GM19099 (cell line): Measurements from ENCODE around the gene PCDH17.

Experiments
- POLR2A ChIP-seq: IDR thresholded peaks from 3 replicates; pipeline ENCODE4 v1.6.1; 2011; ENCODE audit warnings: low read depth; ENCODE audit not compliant: insufficient read length; ENCODE audit errors: extremely low read depth

PCDH17 gene

GRCh38 chr13:57631596-57632275 lies at the start of gene PCDH17:
Gene PCDH17, plus strand, starts transcription at chr13:57631744. Its CDS starts 803 bp downstream, at chr13:57632547.
- TF ChIP-seq POLR2A: no peak

- no peak for TF ChIP-seq POLR2A
Observed at GRCh38 chr13:57582032-57582431, 49.5 kb upstream of the PCDH17 start.

GRCh38 chr13:57583529-57583928 lies 48.0 kb upstream of the PCDH17 start:
- TF ChIP-seq POLR2A: no peak

- TF ChIP-seq POLR2A: no peak
Observed at GRCh38 chr13:57588639-57589038, 42.9 kb upstream of the PCDH17 start.

GRCh38 chr13:57595775-57596174 lies 35.8 kb upstream of the PCDH17 start:
- no peak for TF ChIP-seq POLR2A

GRCh38 chr13:57601536-57601935 lies 30.0 kb upstream of the PCDH17 start:
- no peak for TF ChIP-seq POLR2A

- TF ChIP-seq POLR2A: no peak
Observed at GRCh38 chr13:57604442-57604841, 27.1 kb upstream of the PCDH17 start.

- TF ChIP-seq POLR2A: no peak
Observed at GRCh38 chr13:57611969-57612368, 19.6 kb upstream of the PCDH17 start.

GRCh38 chr13:57612568-57612967 lies 19.0 kb upstream of the PCDH17 start:
- no peak for TF ChIP-seq POLR2A

GRCh38 chr13:57624565-57625435 lies 6.7 kb upstream of the PCDH17 start:
- TF ChIP-seq POLR2A: no peak

- TF ChIP-seq POLR2A: no peak
Observed at GRCh38 chr13:57627663-57628062, 3.9 kb upstream of the PCDH17 start.

- no peak for TF ChIP-seq POLR2A
Observed at GRCh38 chr13:57629391-57629804, 2.1 kb upstream of the PCDH17 start.

GRCh38 chr13:57629821-57630235 lies 1.7 kb upstream of the PCDH17 start:
- no peak for TF ChIP-seq POLR2A

- TF ChIP-seq POLR2A: no peak
Observed at GRCh38 chr13:57630661-57631595, 616 bp upstream of the PCDH17 start.

- TF ChIP-seq POLR2A: no peak
Observed at GRCh38 chr13:57632276-57633140, 964 bp downstream of the PCDH17 start.
